DND-41 (cell line): ENCODE measurements around the gene KCNIP4.

Experiments
- CTCF ChIP-seq: IDR thresholded peaks from 2 replicates; pipeline ENCODE4 v1.5.1; 2012; ENCODE audit warnings: borderline replicate concordance, low read length, moderate library complexity, mild to moderate bottlenecking; ENCODE audit not compliant: poor library complexity, severe bottlenecking; ENCODE audit errors: extremely low read depth
- EZH2 ChIP-seq: IDR thresholded peaks from 3 replicates; pipeline ENCODE4 v1.6.1; 2012; ENCODE audit warnings: borderline replicate concordance, low read depth, mild to moderate bottlenecking, moderate library complexity, low read length, inconsistent platforms; ENCODE audit not compliant: severe bottlenecking

DNA sequence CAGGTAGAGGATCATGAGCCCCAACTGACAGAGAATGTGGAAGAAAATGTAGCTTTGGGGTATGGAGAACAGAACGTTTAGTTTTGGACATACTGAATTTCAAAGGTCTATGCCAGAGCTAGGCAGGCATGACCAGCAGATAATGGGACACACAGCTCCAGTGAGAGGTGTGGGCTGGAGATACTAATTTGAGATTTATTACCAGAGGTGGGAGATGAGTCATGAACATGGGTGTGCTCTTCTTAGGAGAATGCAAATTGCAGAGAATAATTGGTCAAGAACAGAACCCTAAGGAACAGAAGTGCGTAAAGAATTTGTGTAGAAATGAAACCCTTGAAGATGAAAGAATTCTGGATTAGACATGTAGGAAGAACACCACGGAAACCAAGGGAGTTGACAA, 1123.1 kb downstream of the KCNIP4 start:
- TF ChIP-seq CTCF: no peak
- TF ChIP-seq EZH2: no peak
